ENCODE measurements around the gene SALL2.
A peak's percentile ranks its signal among the peaks of the same experiment; 100 is the strongest.

The SALL2 gene

GRCh38 chr14:21476925-21477681, 49.0 kb downstream of the SALL2 start, which contains the start of the genes RAB2B and TOX4:
Gene RAB2B (minus strand): TSS chr14:21476959. CDS start chr14:21476872, 87 bp downstream.
Gene TOX4 (plus strand): TSS chr14:21477195. CDS start chr14:21477279, 84 bp downstream.
- peak; percentile 94 for DNase-seq (ENCODE audit: low spot score)

- DNase-seq (ENCODE audit: low spot score): peak; percentile 77
Observed at GRCh38 chr14:21476523-21476924, 49.6 kb downstream of the SALL2 start.

GRCh38 chr14:21475767-21476522, 50.2 kb downstream of the SALL2 start:
- DNase-seq (ENCODE audit: low spot score): no peak
